HG03565 (cell line): ENCODE results near the gene OSBPL5.
"Not testable (repeated sequence)": the region's sequence is repeated elsewhere in the genome, so short reads cannot be mapped to it uniquely, and the experiment has no call there.

ENCODE experiments used
- ATAC-seq: cut with Tn5 transposase; IDR thresholded peaks from one replicate; pipeline ENCODE4 v1.9.1; 2021; ENCODE audit warnings: mild to moderate bottlenecking, moderate library complexity; ENCODE audit not compliant: unreplicated experiment

OSBPL5 gene

GRCh38 chr11:3089236-3090061 lies 75.7 kb downstream of the OSBPL5 start:
- ATAC-seq = no peak

GRCh38 chr11:3088806-3089205 lies 76.3 kb downstream of the OSBPL5 start:
- ATAC-seq = no peak

GRCh38 chr11:3087821-3088800 lies 77.0 kb downstream of the OSBPL5 start:
- no peak for ATAC-seq

GRCh38 chr11:3087373-3087772 lies 77.7 kb downstream of the OSBPL5 start:
- ATAC-seq = no peak

- no peak for ATAC-seq
Observed at GRCh38 chr11:3086671-3087150, 78.4 kb downstream of the OSBPL5 start.

GRCh38 chr11:3086114-3086513 lies 79.0 kb downstream of the OSBPL5 start:
- no peak for ATAC-seq

GRCh38 chr11:3085052-3085451 lies 80.1 kb downstream of the OSBPL5 start:
- ATAC-seq = no peak

GRCh38 chr11:3083321-3083720 lies 81.8 kb downstream of the OSBPL5 start:
- no peak for ATAC-seq

- ATAC-seq = no peak
Observed at GRCh38 chr11:3081386-3081751, 83.7 kb downstream of the OSBPL5 start.

- no peak for ATAC-seq
Observed at GRCh38 chr11:3080733-3081385, 84.3 kb downstream of the OSBPL5 start.

GRCh38 chr11:3080104-3080503 lies 85.0 kb downstream of the OSBPL5 start:
- ATAC-seq = no peak

GRCh38 chr11:3077846-3078440 lies 87.2 kb downstream of the OSBPL5 start:
- ATAC-seq = no peak

GRCh38 chr11:3077189-3077836 lies 87.8 kb downstream of the OSBPL5 start:
- ATAC-seq = no peak

- ATAC-seq = no peak
Observed at GRCh38 chr11:3074912-3075589, 90.1 kb downstream of the OSBPL5 start.

GRCh38 chr11:3073029-3073435 lies 92.1 kb downstream of the OSBPL5 start:
- ATAC-seq = no peak

- ATAC-seq = no peak
Observed at GRCh38 chr11:3069425-3069824, 95.7 kb downstream of the OSBPL5 start.

- ATAC-seq = not testable (repeated sequence)
Observed at GRCh38 chr11:3066308-3066707, 98.8 kb downstream of the OSBPL5 start.

GRCh38 chr11:3064709-3065108 lies 100.4 kb downstream of the OSBPL5 start:
- ATAC-seq = not testable (repeated sequence)

GRCh38 chr11:3063876-3064275 lies 101.2 kb downstream of the OSBPL5 start:
- ATAC-seq = not testable (repeated sequence)

GRCh38 chr11:3063432-3063831 lies 101.7 kb downstream of the OSBPL5 start:
- ATAC-seq = not testable (repeated sequence)
